A673 (cell line): ENCODE measurements around the gene C19orf67. TPM values are rescaled to one million over a fixed set of nuclear protein-coding genes. Genes with fewer than 3 reads are reported as not detected.

Experiments
- Bru-seq: library from RNA; stranded (reverse); fragments of 400-500 nt; gene quantifications from one replicate; lab custom pipeline; 2021; lab: Mats Ljungman, UMichigan
- BruChase-seq, 2 experiments: library from RNA; stranded (reverse); fragments of 400-500 nt; gene quantifications; one replicate each; lab custom pipeline; 2021; lab: Mats Ljungman, UMichigan
- BruUV-seq: library from RNA; stranded (reverse); fragments of 400-500 nt; replicated peaks from 2 replicates; lab custom pipeline; 2021; lab: Mats Ljungman, UMichigan
- CTCF ChIA-PET: fragments of 300-600 bp; sonication (Branson Sonifier 250); formaldehyde crosslinking; loops from one replicate; lab custom pipeline; 2022; ENCODE audit warnings: antibody characterized with exemption; lab: Charles Lee
- POLR2A ChIA-PET: fragments of 300-600 bp; sonication (Branson Sonifier 250); formaldehyde crosslinking; loops from one replicate; lab custom pipeline; 2022; ENCODE audit warnings: antibody characterized with exemption; ENCODE audit not compliant: low non-redundant PET; lab: Charles Lee
- DNase-seq: peaks from one replicate; pipeline ENCODE4 v3.0.0-alpha.2; 2015; ENCODE audit warnings: low spot score
- H3K27ac ChIP-seq: fragments of 200-600 bp; sonication (generic); 2 replicates; pipeline ENCODE4 v1.5.1; 2016; ENCODE audit warnings: mixed run types, low read depth, mild to moderate bottlenecking, mixed read lengths, antibody characterized with exemption, low read length; ENCODE audit not compliant: poor library complexity, severe bottlenecking
- H3K27me3 ChIP-seq: fragments of 200-600 bp; sonication (generic); replicated peaks from 2 replicates; pipeline ENCODE4 v1.6.1; 2017; ENCODE audit warnings: mixed run types, low read depth, mild to moderate bottlenecking, mixed read lengths, antibody characterized with exemption, low read length; ENCODE audit not compliant: insufficient read depth, poor library complexity
- H3K36me3 ChIP-seq: fragments of 200-600 bp; sonication (generic); 2 replicates; pipeline ENCODE4 v1.6.1; 2016; ENCODE audit warnings: mixed run types, mild to moderate bottlenecking, mixed read lengths, antibody characterized with exemption, low read length; ENCODE audit not compliant: insufficient read depth, poor library complexity, severe bottlenecking
- H3K4me1 ChIP-seq: fragments of 200-600 bp; sonication (generic); 2 replicates; pipeline ENCODE4 v1.6.1; 2017; ENCODE audit warnings: mixed run types, mild to moderate bottlenecking, mixed read lengths, antibody characterized with exemption, low read length; ENCODE audit not compliant: insufficient read depth, poor library complexity, severe bottlenecking
- H3K4me3 ChIP-seq: fragments of 200-600 bp; sonication (generic); 2 replicates; pipeline ENCODE4 v1.5.1; 2016; ENCODE audit warnings: low read depth, mixed run types, mild to moderate bottlenecking, mixed read lengths, low read length; ENCODE audit not compliant: poor library complexity, severe bottlenecking
- H3K9me3 ChIP-seq: fragments of 200-600 bp; sonication (generic); 2 replicates; pipeline ENCODE4 v1.6.1; 2016; ENCODE audit warnings: mixed run types, low read depth, mild to moderate bottlenecking, mixed read lengths, antibody characterized with exemption, low read length; ENCODE audit not compliant: poor library complexity, severe bottlenecking
- EZH2 ChIP-seq: fragments of 200-600 bp; sonication (generic); IDR thresholded peaks from 2 replicates; pipeline ENCODE4 v1.6.1; 2017; ENCODE audit warnings: borderline replicate concordance, low read depth, mild to moderate bottlenecking, mixed read lengths, antibody characterized with exemption, low read length; ENCODE audit not compliant: poor library complexity, severe bottlenecking
- intact Hi-C: fragments of 100-400 bp; cut with micrococcal nuclease; formaldehyde crosslinking; loops from one replicate; pipeline ENCODE4 v1.10.0; 2022; ENCODE audit not compliant: unreplicated experiment
- long read RNA-seq: library from polyadenylated mRNA; stranded (forward); transcript quantifications from one replicate; pipeline ENCODE4 v2.0.0, GENCODE V29; 2022
- total RNA-seq: library from RNA; stranded (reverse); gene quantifications from 2 replicates; pipeline ENCODE4 v1.2.3, GENCODE V29; 2021
- TF ChIP-seq, protein P1 (sequence below): fragments of 300-800, 200-600 bp; sonication (generic); conservative IDR thresholded peaks from 2 replicates; pipeline ENCODE4 v1.5.1; 2017; ENCODE audit warnings: low read depth, mild to moderate bottlenecking, antibody characterized with exemption, low read length, moderate library complexity, mixed read lengths

Gene C19orf67
- total RNA-seq: not detected in 2 replicates
- Bru-seq, nascent RNA: percentile 22 among the genes with signal in this experiment
- BruChase-seq, experiment 1, labeled RNA remaining after a 2-hour chase: percentile 13 among the genes with signal in this experiment
- not detected for BruChase-seq, experiment 2, labeled RNA remaining after a 6-hour chase
- long read RNA-seq: 0 reads

DNA sequence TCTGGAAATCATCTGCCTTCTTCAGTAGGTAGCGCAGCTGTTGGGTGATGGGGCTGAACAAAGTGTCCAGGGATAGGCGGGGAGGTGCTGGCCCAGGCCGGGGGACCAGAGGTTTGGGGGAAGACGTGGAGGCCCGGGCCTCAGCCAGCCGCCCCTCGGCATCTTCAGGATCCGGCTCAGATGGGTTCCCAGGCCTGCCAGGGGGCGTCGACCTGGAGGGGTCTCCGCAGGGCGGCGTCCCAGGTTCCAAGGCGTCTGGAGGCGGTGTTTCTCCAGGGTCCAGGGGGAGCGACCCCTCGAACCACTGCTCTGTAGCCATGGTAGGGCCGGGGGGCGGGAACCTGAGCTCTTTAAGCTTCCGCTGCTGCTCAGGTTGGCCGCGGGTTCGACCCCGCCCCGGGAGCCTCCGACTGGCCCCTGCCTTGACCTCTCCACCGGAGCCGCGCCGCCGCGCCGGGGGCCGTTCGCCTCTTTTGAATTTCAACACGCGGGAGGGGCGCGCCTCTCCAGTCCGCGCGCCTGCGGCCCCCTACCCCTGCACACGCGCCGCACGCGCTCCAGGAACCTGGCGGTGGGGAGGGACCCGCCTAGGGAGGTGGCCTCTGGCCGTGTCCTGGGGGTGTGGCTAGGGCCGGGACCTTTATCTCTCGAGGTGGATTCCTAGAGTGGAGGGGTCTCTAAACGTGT is at the start of gene C19orf67:
Gene C19orf67, minus strand, starts transcription at position 475 of the 687 bp plus-strand sequence. Its CDS starts 156 bp downstream, at position 319.
- no peaks in the 10 kb centered on the region for H3K4me1 ChIP-seq
- H3K9me3 ChIP-seq: no peaks in the 10 kb centered on the region
- peaks cover 12% of the 10 kb centered on the region for H3K36me3 ChIP-seq
- POLR2A ChIA-PET: no interaction called here
- intact Hi-C loops: no loop called here
- TF ChIP-seq, protein P1, sequence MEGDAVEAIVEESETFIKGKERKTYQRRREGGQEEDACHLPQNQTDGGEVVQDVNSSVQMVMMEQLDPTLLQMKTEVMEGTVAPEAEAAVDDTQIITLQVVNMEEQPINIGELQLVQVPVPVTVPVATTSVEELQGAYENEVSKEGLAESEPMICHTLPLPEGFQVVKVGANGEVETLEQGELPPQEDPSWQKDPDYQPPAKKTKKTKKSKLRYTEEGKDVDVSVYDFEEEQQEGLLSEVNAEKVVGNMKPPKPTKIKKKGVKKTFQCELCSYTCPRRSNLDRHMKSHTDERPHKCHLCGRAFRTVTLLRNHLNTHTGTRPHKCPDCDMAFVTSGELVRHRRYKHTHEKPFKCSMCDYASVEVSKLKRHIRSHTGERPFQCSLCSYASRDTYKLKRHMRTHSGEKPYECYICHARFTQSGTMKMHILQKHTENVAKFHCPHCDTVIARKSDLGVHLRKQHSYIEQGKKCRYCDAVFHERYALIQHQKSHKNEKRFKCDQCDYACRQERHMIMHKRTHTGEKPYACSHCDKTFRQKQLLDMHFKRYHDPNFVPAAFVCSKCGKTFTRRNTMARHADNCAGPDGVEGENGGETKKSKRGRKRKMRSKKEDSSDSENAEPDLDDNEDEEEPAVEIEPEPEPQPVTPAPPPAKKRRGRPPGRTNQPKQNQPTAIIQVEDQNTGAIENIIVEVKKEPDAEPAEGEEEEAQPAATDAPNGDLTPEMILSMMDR: no peak
- no peak for TF ChIP-seq EZH2
- no peak for DNase-seq
- CTCF ChIA-PET: no interaction called here
- no peaks in the 10 kb centered on the region for H3K27me3 ChIP-seq
- no TSS peak for BruUV-seq
- H3K4me3 ChIP-seq: no peak within 1 kb of the TSS
- no peak within 1 kb of the TSS for H3K27ac ChIP-seq

DNA sequence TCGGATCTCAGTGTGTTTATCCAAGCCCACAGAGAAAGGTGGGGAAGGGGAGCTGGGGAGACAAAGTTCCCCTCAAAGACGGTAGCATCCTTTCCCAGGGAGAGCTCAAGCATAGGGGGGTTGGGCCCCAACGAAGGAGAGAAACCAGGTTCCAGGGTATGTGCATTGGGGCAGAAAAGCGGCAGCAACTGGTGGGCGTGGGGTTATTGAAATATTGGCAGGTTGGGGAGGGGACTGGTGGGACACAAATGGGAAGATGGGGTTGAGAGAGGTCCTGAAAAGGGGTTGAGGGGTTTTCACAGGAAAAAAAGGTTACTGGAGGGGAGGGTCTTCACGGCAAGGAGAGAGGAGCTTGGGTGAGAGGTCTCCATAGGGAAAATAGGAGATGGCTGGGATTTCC is 49.8 kb upstream of the C19orf67 start:
- intact Hi-C loops: loop anchor here (5.0 kb wide), 3 partner anchors 212 to 347 kb away; no protein-coding TSS in a partner anchor
- ChIA-PET CTCF (no interaction called here), POLR2A (interaction anchor here (0.6 kb wide), 1 partner anchor 253 kb away, joined by 7 read pairs; no protein-coding TSS in a partner anchor)
- BruUV-seq: no TSS peak
- peak overlapping the region; percentile 84 for H3K27ac ChIP-seq
- peaks cover 4% of the 10 kb centered on the region for H3K36me3 ChIP-seq
- peaks cover 21% of the 10 kb centered on the region for H3K4me1 ChIP-seq
- TF ChIP-seq, protein P1: no peak
- no peak for TF ChIP-seq EZH2
- H3K4me3 ChIP-seq: peak overlapping the region; percentile 89
- H3K27me3 ChIP-seq: no peaks in the 10 kb centered on the region
- no peaks in the 10 kb centered on the region for H3K9me3 ChIP-seq
- no peak for DNase-seq

DNA sequence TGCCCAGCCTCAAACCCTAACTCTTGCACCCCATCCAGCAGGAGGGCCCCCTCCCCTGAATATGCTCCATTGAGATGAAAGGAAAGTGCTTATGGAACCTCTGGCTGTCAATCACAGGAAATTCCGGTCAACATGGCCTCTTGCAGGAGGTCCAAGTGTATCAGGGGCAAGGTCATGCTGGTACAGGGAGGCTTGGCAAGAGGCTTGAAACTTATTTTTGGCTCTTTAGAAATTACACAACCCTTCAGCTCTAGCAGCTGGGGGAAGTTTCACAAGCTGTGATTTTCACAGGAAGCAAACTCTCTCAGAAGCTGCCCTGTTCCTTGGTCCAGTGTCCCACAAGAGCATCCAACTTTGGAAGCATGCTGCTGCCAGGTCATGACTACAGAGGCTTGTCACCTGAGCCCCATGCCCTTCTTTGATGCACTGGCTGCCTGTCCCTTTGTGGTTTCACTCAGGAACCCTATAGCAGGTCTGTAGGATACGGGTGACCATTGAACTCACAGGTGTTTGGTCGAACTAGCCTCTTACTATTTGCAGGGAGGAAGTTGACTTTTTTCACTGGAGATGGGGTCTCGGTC is 42.4 kb upstream of the C19orf67 start:
- intact Hi-C loops: no loop called here
- no peak overlapping the region for H3K4me3 ChIP-seq
- TF ChIP-seq EZH2: no peak
- TF ChIP-seq, protein P1: no peak
- peaks cover 19% of the 10 kb centered on the region for H3K36me3 ChIP-seq
- no TSS peak for BruUV-seq
- no peak overlapping the region for H3K27ac ChIP-seq
- DNase-seq: no peak
- no peaks in the 10 kb centered on the region for H3K4me1 ChIP-seq
- no peaks in the 10 kb centered on the region for H3K9me3 ChIP-seq
- no peaks in the 10 kb centered on the region for H3K27me3 ChIP-seq
- ChIA-PET POLR2A (no interaction called here), CTCF (no interaction called here)
